ENCODE data around the gene VPS39. TPM values are rescaled to one million over a fixed set of nuclear protein-coding genes. Genes with fewer than 3 reads are reported as not detected.

Gene VPS39
- polyA plus RNA-seq, 2 of the 4 experiments (the other 2 are of a cell fraction): 18.3 to 33.3 TPM

DNA sequence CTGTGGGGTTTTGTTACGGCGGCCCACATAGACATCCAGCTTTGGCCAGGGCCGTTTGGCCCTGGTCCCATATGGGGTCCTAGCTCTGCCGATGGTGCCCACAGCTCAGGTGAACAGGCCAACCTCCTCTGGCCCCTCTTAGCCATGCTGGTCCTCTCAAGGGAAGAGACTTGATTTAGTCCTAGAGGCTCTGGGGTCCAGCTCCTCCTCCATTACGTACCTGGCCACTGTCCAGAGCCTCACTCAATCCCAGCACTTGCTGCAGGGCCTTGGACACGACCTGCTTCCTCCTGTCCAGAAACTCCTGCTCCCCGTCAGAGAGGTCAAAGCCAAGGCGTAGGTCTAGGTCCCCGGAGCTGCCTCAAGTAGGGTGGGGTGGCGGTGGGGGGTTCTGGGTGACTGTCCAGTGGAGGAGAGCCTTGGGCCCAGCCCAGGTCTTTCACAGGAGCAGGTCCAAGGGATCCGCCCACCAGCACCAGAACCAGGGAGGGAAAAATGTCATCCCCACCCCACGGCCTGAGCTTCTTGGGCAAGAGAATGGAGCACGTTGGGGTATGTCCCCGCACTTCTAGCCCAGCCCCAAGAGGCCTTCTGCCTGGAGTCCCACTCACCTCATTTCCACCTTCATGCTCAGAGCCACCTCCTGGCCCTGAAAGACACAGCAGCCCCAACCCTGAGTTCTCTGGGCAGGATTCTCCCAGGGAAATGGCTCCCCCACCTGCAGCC is 58.4 kb downstream of the VPS39 start:
- no peak overlapping the region for H3K4me2 ChIP-seq
- H3K9me3 ChIP-seq: no peaks in the 10 kb centered on the region
- H3K4me1 ChIP-seq: no peaks in the 10 kb centered on the region
- ATAC-seq (peak in 1 of 2 experiments; percentile 40; a peak in 1 of 6 replicates), DNase-seq (ENCODE audit: low read depth in 1 of 2, low spot score in 1 of 2) (no peak), FAIRE-seq (no peak)
- TF ChIP-seq NPAS2 (CRISPR knock-in tag; IDR thresholded peaks at IDR 0.05; ENCODE audit: borderline replicate concordance) (no peak), CHD2 (IDR thresholded peaks at IDR 0.05; ENCODE audit: low read length, partially characterized antibody) (no peak), EHF (CRISPR knock-in tag; IDR thresholded peaks at IDR 0.05) (no peak), CBX2 (IDR thresholded peaks at IDR 0.05; ENCODE audit: borderline replicate concordance, low read depth) (no peak), MAFK (IDR thresholded peaks at IDR 0.05; ENCODE audit: partially characterized antibody) (no peak), RNF2 (IDR thresholded peaks at IDR 0.05; ENCODE audit: borderline replicate concordance, low read depth) (no peak), CBX8 (IDR thresholded peaks at IDR 0.05) (no peak), RARB (CRISPR knock-in tag; IDR thresholded peaks at IDR 0.05) (no peak)
- TF ChIP-seq, protein P1, sequence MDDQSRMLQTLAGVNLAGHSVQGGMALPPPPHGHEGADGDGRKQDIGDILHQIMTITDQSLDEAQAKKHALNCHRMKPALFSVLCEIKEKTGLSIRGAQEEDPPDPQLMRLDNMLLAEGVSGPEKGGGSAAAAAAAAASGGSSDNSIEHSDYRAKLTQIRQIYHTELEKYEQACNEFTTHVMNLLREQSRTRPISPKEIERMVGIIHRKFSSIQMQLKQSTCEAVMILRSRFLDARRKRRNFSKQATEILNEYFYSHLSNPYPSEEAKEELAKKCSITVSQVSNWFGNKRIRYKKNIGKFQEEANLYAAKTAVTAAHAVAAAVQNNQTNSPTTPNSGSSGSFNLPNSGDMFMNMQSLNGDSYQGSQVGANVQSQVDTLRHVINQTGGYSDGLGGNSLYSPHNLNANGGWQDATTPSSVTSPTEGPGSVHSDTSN (IDR thresholded peaks at IDR 0.05): no peak
- ChIA-PET POLR2A (no interaction called here), CTCF (interaction anchor here (1.2 to 2.1 kb wide), 2 partner anchors 11 to 84 kb away, joined by 3 to 11 read pairs; no protein-coding TSS in a partner anchor)
- 60% methylated on average over 3 of the region's 14 CpGs for WGBS (ENCODE audit: missing lambda C conversion rate)
- H3K27ac ChIP-seq: no peak overlapping the region
- no peak overlapping the region for H3K4me3 ChIP-seq

DNA sequence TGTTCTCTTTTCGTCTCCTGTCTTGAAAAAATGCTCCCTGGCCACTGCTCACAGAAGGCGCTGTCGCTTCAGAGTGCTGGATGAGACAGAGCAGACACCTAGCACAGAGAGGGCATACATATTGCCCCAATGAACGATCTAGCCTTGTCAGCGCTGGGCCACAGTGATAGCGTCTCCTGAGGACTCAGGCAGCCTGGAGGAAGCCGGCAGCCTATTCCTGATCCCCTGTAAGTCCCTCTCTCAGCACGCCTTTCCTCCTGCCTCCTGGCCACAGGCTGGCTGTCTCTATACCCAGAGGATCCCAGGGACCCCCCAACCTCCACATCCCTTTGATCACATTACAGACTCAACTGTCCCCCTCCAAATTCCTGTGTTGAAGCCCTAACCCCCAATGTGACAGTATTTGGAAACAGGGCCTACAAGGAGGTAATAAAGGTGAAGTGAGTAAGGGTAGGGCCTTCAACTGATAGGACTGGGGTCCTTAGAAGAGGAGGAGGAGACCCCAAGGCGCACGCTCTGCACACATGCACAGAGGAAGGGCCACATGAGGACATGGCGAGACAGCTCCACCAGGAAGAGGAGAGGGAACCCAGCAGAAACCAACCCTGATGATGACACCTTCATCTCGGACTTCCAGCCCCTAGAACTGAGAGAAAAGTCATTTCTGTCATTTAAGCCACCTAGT is 59.2 kb downstream of the VPS39 start:
- WGBS (ENCODE audit: missing lambda C conversion rate): 81% methylated on average over 11 of the region's 12 CpGs
- H3K4me3 ChIP-seq: no peak overlapping the region
- no peak overlapping the region for H3K27ac ChIP-seq
- ChIA-PET POLR2A (no interaction called here), CTCF (interaction anchor here (1.2 to 2.2 kb wide), 3 partner anchors 7 to 83 kb away, joined by 3 to 11 read pairs (median 6); partner anchors contain the start of gene PLA2G4F)
- no peak for DNase-seq (ENCODE audit: low read depth in 1 of 2, low spot score in 1 of 2)
- no peaks in the 10 kb centered on the region for H3K9me3 ChIP-seq
- ATAC-seq: no peak
- no peak for TF ChIP-seq MAZ (IDR thresholded peaks at IDR 0.05; ENCODE audit: borderline replicate concordance, low read depth, low read length)
- no peak for TF ChIP-seq CBX2 (IDR thresholded peaks at IDR 0.05; ENCODE audit: borderline replicate concordance, low read depth)
- TF ChIP-seq NR3C1 (IDR thresholded peaks at IDR 0.05): no peak
- no peak for TF ChIP-seq EHMT2 (IDR thresholded peaks at IDR 0.05; ENCODE audit: low read depth)
- no peak for TF ChIP-seq NPAS2 (CRISPR knock-in tag; IDR thresholded peaks at IDR 0.05; ENCODE audit: borderline replicate concordance)
- TF ChIP-seq FOXS1 (CRISPR knock-in tag; IDR thresholded peaks at IDR 0.05): no peak
- no peak for TF ChIP-seq SMC3 (IDR thresholded peaks at IDR 0.05)
- no peak for TF ChIP-seq RARB (CRISPR knock-in tag; IDR thresholded peaks at IDR 0.05)
- no peak for TF ChIP-seq RNF2 (IDR thresholded peaks at IDR 0.05; ENCODE audit: borderline replicate concordance, low read depth)
- no peak for TF ChIP-seq RFX5 (IDR thresholded peaks at IDR 0.05)
- TF ChIP-seq, protein P2, sequence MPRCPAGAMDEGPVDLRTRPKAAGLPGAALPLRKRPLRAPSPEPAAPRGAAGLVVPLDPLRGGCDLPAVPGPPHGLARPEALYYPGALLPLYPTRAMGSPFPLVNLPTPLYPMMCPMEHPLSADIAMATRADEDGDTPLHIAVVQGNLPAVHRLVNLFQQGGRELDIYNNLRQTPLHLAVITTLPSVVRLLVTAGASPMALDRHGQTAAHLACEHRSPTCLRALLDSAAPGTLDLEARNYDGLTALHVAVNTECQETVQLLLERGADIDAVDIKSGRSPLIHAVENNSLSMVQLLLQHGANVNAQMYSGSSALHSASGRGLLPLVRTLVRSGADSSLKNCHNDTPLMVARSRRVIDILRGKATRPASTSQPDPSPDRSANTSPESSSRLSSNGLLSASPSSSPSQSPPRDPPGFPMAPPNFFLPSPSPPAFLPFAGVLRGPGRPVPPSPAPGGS (IDR thresholded peaks at IDR 0.05): no peak
- TF ChIP-seq EHF (CRISPR knock-in tag; IDR thresholded peaks at IDR 0.05): no peak
- no peak for TF ChIP-seq CBX8 (IDR thresholded peaks at IDR 0.05)
- TF ChIP-seq MAFK (IDR thresholded peaks at IDR 0.05; ENCODE audit: partially characterized antibody): no peak
- TF ChIP-seq HOXB13 (CRISPR knock-in tag; IDR thresholded peaks at IDR 0.05; ENCODE audit: low read depth): no peak
- FAIRE-seq: no peak
- H3K4me2 ChIP-seq: no peak overlapping the region
- no peaks in the 10 kb centered on the region for H3K4me1 ChIP-seq

DNA sequence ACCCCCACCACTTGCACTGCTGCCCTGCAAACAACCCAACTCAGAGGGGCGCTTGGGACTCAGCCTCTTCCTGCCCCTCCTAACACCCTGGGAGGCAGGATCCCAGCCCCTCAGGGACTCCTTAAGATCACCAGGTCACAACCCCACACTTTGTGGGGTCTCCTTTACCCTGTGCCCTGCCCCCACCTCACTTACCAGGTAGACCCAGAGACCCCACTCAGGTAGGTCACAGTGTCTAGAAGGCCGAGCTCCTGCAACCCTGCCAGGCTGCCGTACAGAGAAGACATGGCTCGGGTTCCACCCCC is 60.7 kb downstream of the VPS39 start:
- no peak overlapping the region for H3K27ac ChIP-seq
- H3K4me1 ChIP-seq: no peaks in the 10 kb centered on the region
- H3K4me2 ChIP-seq: no peak overlapping the region
- WGBS (ENCODE audit: missing lambda C conversion rate): 81% methylated on average over 4 of the region's 4 CpGs
- no peak for DNase-seq (ENCODE audit: low read depth in 1 of 2, low spot score in 1 of 2)
- ChIA-PET CTCF (interaction anchor here (1.0 to 2.6 kb wide), 6 partner anchors 9 to 158 kb away, joined by 3 to 16 read pairs (median 4); partner anchors contain the start of gene PLA2G4F), POLR2A (no interaction called here)
- H3K9me3 ChIP-seq: no peaks in the 10 kb centered on the region
- ATAC-seq: no peak
- TF ChIP-seq GATA3 (IDR thresholded peaks at IDR 0.05; ENCODE audit: borderline replicate concordance): no peak
- no peak for FAIRE-seq
- no peak overlapping the region for H3K4me3 ChIP-seq
